ENCODE data around the gene MARCHF3. TPM values are rescaled to one million over a fixed set of nuclear protein-coding genes. Genes with fewer than 3 reads are reported as not detected.

Gene MARCHF3
- total RNA-seq, 2 experiments from 2014 or later, result 5.4 to 7.0 TPM

GRCh38 chr5:127009784-127010183 is 20.6 kb downstream of the MARCHF3 start:
- intact Hi-C loops (cut with micrococcal nuclease; ENCODE audit: unreplicated experiment), result no loop called here
- CTCF ChIA-PET (ENCODE audit: unreplicated experiment), result no interaction called here
- POLR2A ChIA-PET, result no interaction called here

DNA sequence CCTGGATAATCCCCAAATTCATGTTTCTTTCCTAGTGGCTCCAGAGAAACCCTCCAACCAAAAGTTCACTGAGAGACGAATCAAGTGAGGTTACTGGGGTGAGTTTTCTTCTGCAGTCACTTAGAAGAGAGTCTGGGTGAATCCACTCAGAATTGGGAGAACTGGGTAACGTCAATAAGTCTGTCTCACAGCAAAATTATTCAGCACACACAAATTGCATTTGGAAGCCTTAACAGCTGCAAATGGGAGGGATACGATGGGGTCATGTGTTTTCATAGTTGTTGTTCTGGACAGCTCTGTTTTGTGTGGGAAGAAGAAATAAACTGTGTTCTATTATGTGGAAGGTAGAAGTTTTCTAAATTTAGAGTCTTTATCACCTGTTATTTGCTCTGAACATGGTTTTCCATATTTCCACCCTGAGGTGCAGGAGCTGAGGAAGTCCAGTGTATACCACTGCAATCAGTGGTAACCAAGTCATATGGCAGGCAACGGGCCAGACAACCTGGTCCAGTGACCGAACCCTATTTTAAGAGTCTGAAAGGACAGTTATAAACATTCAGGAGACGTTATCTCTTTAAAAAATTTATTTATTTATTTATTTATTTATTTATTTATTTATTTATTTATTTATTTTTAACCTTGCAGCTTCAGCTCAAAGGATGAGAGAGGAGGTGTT is 21.9 kb downstream of the MARCHF3 start:
- DNase-seq (ENCODE audit: low spot score), result no peak
- H3K4me1 ChIP-seq (ENCODE audit: insufficient read depth, low read length, poor library complexity, severe bottlenecking), result peaks cover 13% of the 10 kb centered on the region
- H3K9me3 ChIP-seq (ENCODE audit: low read length), result no peaks in the 10 kb centered on the region
- no peaks in the 10 kb centered on the region for H4K20me1 ChIP-seq (ENCODE audit: insufficient read depth, low read length)
- TF ChIP-seq EZH2phosphoT487 (IDR thresholded peaks at IDR 0.05; ENCODE audit: borderline replicate concordance, low read depth, low read length), result no peak
- no peak overlapping the region for H2AFZ ChIP-seq (ENCODE audit: low read length)
- BruUV-seq (replicated peaks), result no TSS peak
- intact Hi-C loops (cut with micrococcal nuclease; ENCODE audit: unreplicated experiment), result no loop called here
- no peaks in the 10 kb centered on the region for H3K36me3 ChIP-seq (ENCODE audit: insufficient read depth, low read length)
- no peaks in the 10 kb centered on the region for H3K9me2 ChIP-seq (ENCODE audit: insufficient read depth, low read length)
- CTCF ChIA-PET (ENCODE audit: unreplicated experiment), result no interaction called here
- H3K27ac ChIP-seq (ENCODE audit: low read depth, low read length, poor library complexity, severe bottlenecking), result no peak overlapping the region
- POLR2A ChIA-PET, result no interaction called here
- H3K79me2 ChIP-seq (ENCODE audit: insufficient read depth, low read depth, low read length), result 0 out of 2 replicates have a peak, but pooled peaks cover 3% of the 10 kb centered on the region
- H3K4me2 ChIP-seq (ENCODE audit: low read length), result no peak overlapping the region
- H3K4me3 ChIP-seq (ENCODE audit: low read depth, low read length, poor library complexity, severe bottlenecking), result no peak overlapping the region

More at GRCh38 chr5:127009784-127010183, 20.6 kb downstream of the MARCHF3 start:
- Histone ChIP-seq H3K27ac (ENCODE audit: low read depth, low read length, poor library complexity, severe bottlenecking) (no peak overlapping the region), H3K4me3 (ENCODE audit: low read depth, low read length, poor library complexity, severe bottlenecking) (no peak overlapping the region), H3K9me3 (ENCODE audit: low read length) (no peaks in the 10 kb centered on the region), H3K36me3 (ENCODE audit: insufficient read depth, low read length) (no peaks in the 10 kb centered on the region), H4K20me1 (ENCODE audit: insufficient read depth, low read length) (no peaks in the 10 kb centered on the region), H3K4me2 (ENCODE audit: low read length) (no peak overlapping the region), H3K4me1 (ENCODE audit: insufficient read depth, low read length, poor library complexity, severe bottlenecking) (peaks cover 4% of the 10 kb centered on the region), H2AFZ (ENCODE audit: low read length) (no peak overlapping the region), H3K79me2 (ENCODE audit: insufficient read depth, low read depth, low read length) (0 out of 2 replicates have a peak, but pooled peaks cover 3% of the 10 kb centered on the region), H3K9me2 (ENCODE audit: insufficient read depth, low read length) (no peaks in the 10 kb centered on the region)
- no peak for DNase-seq (ENCODE audit: low spot score)
- BruUV-seq (replicated peaks), result no TSS peak
- no peak for TF ChIP-seq EZH2phosphoT487 (IDR thresholded peaks at IDR 0.05; ENCODE audit: borderline replicate concordance, low read depth, low read length)

GRCh38 chr5:127007522-127007921 is 22.8 kb downstream of the MARCHF3 start:
- Histone ChIP-seq H3K4me3 (ENCODE audit: low read depth, low read length, poor library complexity, severe bottlenecking) (no peak overlapping the region), H3K36me3 (ENCODE audit: insufficient read depth, low read length) (no peaks in the 10 kb centered on the region), H3K27ac (ENCODE audit: low read depth, low read length, poor library complexity, severe bottlenecking) (no peak overlapping the region), H4K20me1 (ENCODE audit: insufficient read depth, low read length) (no peaks in the 10 kb centered on the region), H2AFZ (ENCODE audit: low read length) (no peak overlapping the region), H3K79me2 (ENCODE audit: insufficient read depth, low read depth, low read length) (no peaks in the 10 kb centered on the region), H3K4me2 (ENCODE audit: low read length) (no peak overlapping the region), H3K4me1 (ENCODE audit: insufficient read depth, low read length, poor library complexity, severe bottlenecking) (peaks cover 13% of the 10 kb centered on the region), H3K9me3 (ENCODE audit: low read length) (no peaks in the 10 kb centered on the region), H3K9me2 (ENCODE audit: insufficient read depth, low read length) (no peaks in the 10 kb centered on the region)
- no TSS peak for BruUV-seq (replicated peaks)
- ChIA-PET CTCF (ENCODE audit: unreplicated experiment) (no interaction called here), POLR2A (interaction anchor here (0.7 kb wide), 1 partner anchor 13 kb away, joined by 3 read pairs; no protein-coding TSS in a partner anchor)
- intact Hi-C loops (cut with micrococcal nuclease; ENCODE audit: unreplicated experiment), result no loop called here
- TF ChIP-seq CTCF (conservative IDR thresholded peaks at IDR 0.05; ENCODE audit: low read length) (no peak), EZH2phosphoT487 (IDR thresholded peaks at IDR 0.05; ENCODE audit: borderline replicate concordance, low read depth, low read length) (no peak)
- no peak for DNase-seq (ENCODE audit: low spot score)
